ENCODE results near the gene ATXN2L. TPM values are rescaled to one million over a fixed set of nuclear protein-coding genes. Genes with fewer than 3 reads are reported as not detected.
"Not testable (repeated sequence)": the region's sequence is repeated elsewhere in the genome, so short reads cannot be mapped to it uniquely, and the experiment has no call there.

Gene ATXN2L
- total RNA-seq, 1 experiment from 2014 or later = 264 TPM

DNA sequence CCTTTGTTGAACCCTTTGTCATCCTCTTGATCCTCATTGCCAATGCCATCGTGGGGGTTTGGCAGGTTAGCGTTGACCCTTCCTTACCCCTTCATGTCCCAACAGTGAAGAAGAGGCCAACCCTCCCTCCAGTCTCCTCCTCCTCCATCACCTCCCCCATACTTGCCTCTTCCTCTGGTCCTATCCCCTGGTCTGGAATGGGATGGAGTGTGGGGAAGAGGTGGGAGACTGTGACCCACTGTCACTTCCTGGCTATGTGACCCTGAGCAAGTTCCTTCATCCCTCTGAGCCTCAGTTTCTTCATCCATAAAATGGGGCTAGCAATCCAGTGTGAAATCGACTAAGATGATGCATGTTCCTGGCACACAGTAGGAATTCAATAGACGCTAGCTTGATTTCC lies 58.2 kb downstream of the ATXN2L start:
- H3K9me3 ChIP-seq (ENCODE audit: control insufficient read depth in 1 of 2, insufficient read depth in 1 of 2, low read depth in 1 of 2, low read length in 2 of 2) = no peaks in the 10 kb centered on the region
- TF ChIP-seq FOSL1 (IDR thresholded peaks at IDR 0.05; ENCODE audit: low read depth) = no peak
- no peak for TF ChIP-seq CEBPB (IDR thresholded peaks at IDR 0.05; ENCODE audit: low read depth)
- TF ChIP-seq EZH2phosphoT487 (IDR thresholded peaks at IDR 0.05; ENCODE audit: borderline replicate concordance) = no peak
- TF ChIP-seq SP1 (IDR thresholded peaks at IDR 0.05; ENCODE audit: low read depth) = no peak
- no peak overlapping the region for H3K4me2 ChIP-seq (ENCODE audit: low read length)
- H3K27me3 ChIP-seq (ENCODE audit: insufficient read depth, low read length) = no peaks in the 10 kb centered on the region
- CTCF ChIA-PET = no interaction called here
- DNase-seq (ENCODE audit: low read depth, low spot score) (no peak), ATAC-seq (no peak)
- H3K9ac ChIP-seq (ENCODE audit: low read length) = no peak overlapping the region
- H3K79me2 ChIP-seq (ENCODE audit: insufficient read depth, low read length) = no peaks in the 10 kb centered on the region
- H3K4me3 ChIP-seq (replicated peaks in 1 of 2; ENCODE audit: low read depth in 1 of 2, low read length in 2 of 2) = no peak overlapping the region
- intact Hi-C loops (cut with micrococcal nuclease) = no loop called here
- peaks cover 5 to 17% of the 10 kb centered on the region in 2 experiments; a peak in 2 of 4 replicates for H3K4me1 ChIP-seq (ENCODE audit: control insufficient read depth in 1 of 2, insufficient read depth in 2 of 2, low read length in 2 of 2)
- no peaks in the 10 kb centered on the region for H3K9me2 ChIP-seq (ENCODE audit: insufficient read depth)
- no peaks in the 10 kb centered on the region for H4K20me1 ChIP-seq (ENCODE audit: insufficient read depth)
- no TSS peak for BruUV-seq (replicated peaks)
- POLR2A ChIA-PET = no interaction called here
- RAD21 ChIA-PET (ENCODE audit: low non-redundant PET in 1 of 2, low total read pairs in 2 of 2, uncharacterized antibody in 2 of 2, unreplicated experiment in 2 of 2) = no interaction called here
- H3K27ac ChIP-seq (ENCODE audit: low read depth, low read length) = no peak overlapping the region
- H3K36me3 ChIP-seq (ENCODE audit: control insufficient read depth in 1 of 2, insufficient read depth in 2 of 2, low read length in 2 of 2) = no peaks in the 10 kb centered on the region
- H2AFZ ChIP-seq (ENCODE audit: low read depth, low read length, poor library complexity, severe bottlenecking) = no peak overlapping the region

DNA sequence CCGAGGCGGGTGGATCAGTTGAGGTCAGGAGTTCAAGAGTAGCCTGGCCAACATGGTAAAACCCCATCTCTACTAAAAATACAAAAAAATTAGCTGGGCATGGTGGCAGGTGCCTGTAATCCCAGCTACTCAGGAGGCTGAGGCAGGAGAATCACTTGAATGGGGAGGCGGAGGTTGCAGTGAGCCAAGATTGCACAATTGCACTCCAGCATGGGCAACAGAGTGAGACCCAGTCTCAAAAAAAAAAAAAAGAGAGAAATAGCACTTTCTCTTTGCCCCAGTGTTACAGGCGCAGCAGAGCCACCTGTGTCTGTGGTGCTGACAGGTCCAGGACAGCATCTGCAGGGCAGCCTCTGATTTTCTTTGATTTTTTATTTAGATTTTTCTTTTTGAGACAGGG lies 58.8 kb downstream of the ATXN2L start:
- H3K27me3 ChIP-seq (ENCODE audit: insufficient read depth, low read length); ATAC-seq; H2AFZ ChIP-seq (ENCODE audit: low read depth, low read length, poor library complexity, severe bottlenecking); H4K20me1 ChIP-seq (ENCODE audit: insufficient read depth); H3K27ac ChIP-seq (ENCODE audit: low read depth, low read length); RAD21 ChIA-PET (ENCODE audit: low non-redundant PET in 1 of 2, low total read pairs in 2 of 2, uncharacterized antibody in 2 of 2, unreplicated experiment in 2 of 2); BruUV-seq (replicated peaks); intact Hi-C loops (cut with micrococcal nuclease); H3K79me2 ChIP-seq (ENCODE audit: insufficient read depth, low read length); H3K9me3 ChIP-seq (ENCODE audit: control insufficient read depth in 1 of 2, insufficient read depth in 1 of 2, low read depth in 1 of 2, low read length in 2 of 2); DNase-seq (ENCODE audit: low read depth, low spot score); H3K4me3 ChIP-seq (replicated peaks in 1 of 2; ENCODE audit: low read depth in 1 of 2, low read length in 2 of 2); H3K36me3 ChIP-seq (ENCODE audit: control insufficient read depth in 1 of 2, insufficient read depth in 2 of 2, low read length in 2 of 2); POLR2A ChIA-PET; H3K9ac ChIP-seq (ENCODE audit: low read length); CTCF ChIA-PET; H3K9me2 ChIP-seq (ENCODE audit: insufficient read depth); H3K4me2 ChIP-seq (ENCODE audit: low read length): not testable (repeated sequence)
- H3K4me1 ChIP-seq (ENCODE audit: control insufficient read depth in 1 of 2, insufficient read depth in 2 of 2, low read length in 2 of 2) = peaks cover 5 to 17% of the 10 kb centered on the region in 2 experiments; a peak in 2 of 4 replicates
